ENCODE data around the gene AKNA. TPM values are rescaled to one million over a fixed set of nuclear protein-coding genes. Genes with fewer than 3 reads are reported as not detected.
A peak's percentile ranks its signal among the peaks of the same experiment; 100 is the strongest.

The AKNA gene
- total RNA-seq, 3 donors from 2014 or later, result 77.2 to 81.7 (median 80.6) TPM

DNA sequence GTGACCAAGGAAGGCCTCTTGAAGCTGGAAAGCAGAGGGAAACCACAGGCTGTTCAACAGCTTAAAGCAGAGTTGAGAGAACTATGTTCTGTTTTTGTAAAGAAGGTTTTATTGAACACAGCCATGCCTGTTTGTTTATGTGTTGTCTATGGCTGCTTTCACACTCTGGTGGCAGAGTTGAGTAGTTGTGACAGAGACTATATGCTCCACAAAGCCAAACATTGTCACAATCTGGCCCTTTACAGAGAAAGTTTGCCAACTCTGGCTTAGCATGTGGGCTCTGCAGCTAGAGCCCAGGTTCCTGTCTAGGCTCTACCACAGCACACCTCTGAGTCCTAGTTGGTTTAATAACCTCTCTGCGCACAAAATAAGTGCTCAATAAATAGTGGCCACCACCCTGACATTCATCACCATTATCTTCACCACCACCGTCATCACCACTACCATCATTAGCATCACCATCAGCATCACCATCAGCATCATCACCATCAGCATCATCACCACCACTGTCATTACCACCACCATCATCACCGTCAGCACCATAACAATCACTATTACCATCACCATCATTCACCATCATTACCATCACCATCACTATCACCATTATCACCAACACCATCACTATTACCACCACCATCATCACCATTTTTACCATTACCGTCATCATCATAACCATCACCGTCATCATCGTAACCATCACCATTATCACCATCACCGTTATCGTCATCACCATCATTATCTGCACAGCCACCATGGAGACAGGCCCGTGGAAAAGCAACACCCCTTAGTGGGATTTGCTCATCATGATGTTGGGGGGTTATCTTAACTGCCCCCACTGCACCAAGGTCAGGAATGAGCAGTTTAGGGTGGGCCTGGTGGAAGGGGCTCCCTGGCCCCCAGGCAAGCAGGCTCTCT, 18.3 kb downstream of the AKNA start:
- H3K4me3 Mint-ChIP-seq, result no peak overlapping the region
- no peak for DNase-seq

DNA sequence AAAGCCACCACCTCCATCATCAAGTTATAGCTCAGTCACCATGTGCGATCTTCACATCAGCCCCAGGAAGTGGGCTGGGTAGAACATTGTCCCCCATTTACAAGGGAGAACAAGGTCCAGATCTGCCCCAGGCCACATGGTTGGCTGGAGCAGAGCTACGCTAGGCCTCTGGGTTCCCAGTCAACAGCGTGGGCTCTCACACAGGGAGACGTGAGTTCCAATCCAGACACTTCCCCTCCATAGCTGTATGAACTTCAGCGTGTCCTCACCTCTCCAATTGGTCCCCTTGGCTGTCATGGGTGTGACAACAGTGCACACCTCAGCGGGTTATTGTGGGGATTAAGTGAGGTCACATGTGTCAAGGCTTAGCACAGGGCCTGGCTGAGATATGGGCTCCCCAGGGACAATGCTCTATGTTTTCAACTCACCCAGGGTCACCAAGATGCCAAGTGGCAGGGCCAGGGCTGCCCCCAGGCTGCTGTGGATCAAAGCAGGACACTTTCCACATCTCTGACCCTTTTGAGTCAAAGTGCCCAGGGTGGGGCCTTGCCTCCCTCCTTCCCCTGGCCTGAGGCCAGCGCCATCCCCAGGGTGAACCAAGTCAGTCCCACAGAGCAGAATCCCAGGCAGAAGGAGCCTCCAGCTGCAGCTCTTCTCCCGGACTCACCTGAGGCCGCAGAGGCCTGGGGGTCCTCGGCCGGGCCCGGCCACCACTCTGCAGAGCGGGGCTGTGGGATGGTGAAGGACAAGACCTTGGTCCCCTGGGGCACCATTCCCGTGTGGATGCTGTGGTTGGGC, 19.8 kb downstream of the AKNA start:
- H3K27me3 Mint-ChIP-seq (ENCODE audit: low read depth), result no peaks in the 10 kb centered on the region
- no peak overlapping the region for H3K4me3 Mint-ChIP-seq
- H3K4me1 Mint-ChIP-seq (ENCODE audit: low read depth), result peaks cover 95% of the 10 kb centered on the region
- H3K36me3 Mint-ChIP-seq (ENCODE audit: insufficient read depth), result peaks cover 51% of the 10 kb centered on the region
- H3K9me3 Mint-ChIP-seq, result no peaks in the 10 kb centered on the region
- ATAC-seq (no peak), DNase-seq (no peak)

More for the DNA sequence above, 18.3 kb downstream of the AKNA start:
- Mint-ChIP-seq H3K9me3 (no peaks in the 10 kb centered on the region), H3K4me1 (ENCODE audit: low read depth) (peaks cover 95% of the 10 kb centered on the region), H3K27me3 (ENCODE audit: low read depth) (no peaks in the 10 kb centered on the region), H3K36me3 (ENCODE audit: insufficient read depth) (peaks cover 46% of the 10 kb centered on the region)
- no peak for ATAC-seq

DNA sequence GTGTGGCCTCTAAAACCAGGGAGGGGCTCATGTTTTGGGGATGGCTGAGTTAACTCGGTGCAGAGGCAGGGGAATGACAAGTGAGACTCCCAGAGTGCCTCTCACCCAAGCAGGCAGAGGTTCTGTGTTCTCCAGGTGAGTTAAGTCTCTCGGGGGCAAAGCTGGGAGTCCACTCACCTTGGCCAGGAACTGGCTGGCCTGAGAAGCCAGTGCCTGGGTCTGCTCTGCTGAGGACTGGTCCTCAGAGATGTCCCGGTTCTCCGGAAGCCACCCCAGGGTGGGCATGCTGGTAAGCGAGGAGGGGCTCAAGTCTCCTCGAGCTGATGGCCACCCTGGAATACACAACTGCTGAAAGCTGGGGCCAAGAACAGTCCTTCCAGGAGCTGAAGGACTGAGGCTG, 20.4 kb downstream of the AKNA start:
- peaks cover 92% of the 10 kb centered on the region for H3K4me1 Mint-ChIP-seq (ENCODE audit: low read depth)
- ATAC-seq, result no peak
- H3K36me3 Mint-ChIP-seq (ENCODE audit: insufficient read depth), result peaks cover 55% of the 10 kb centered on the region
- peak overlapping the region; percentile 57 for H3K4me3 Mint-ChIP-seq
- H3K27me3 Mint-ChIP-seq (ENCODE audit: low read depth), result no peaks in the 10 kb centered on the region
- DNase-seq, result no peak
- H3K9me3 Mint-ChIP-seq, result no peaks in the 10 kb centered on the region

DNA sequence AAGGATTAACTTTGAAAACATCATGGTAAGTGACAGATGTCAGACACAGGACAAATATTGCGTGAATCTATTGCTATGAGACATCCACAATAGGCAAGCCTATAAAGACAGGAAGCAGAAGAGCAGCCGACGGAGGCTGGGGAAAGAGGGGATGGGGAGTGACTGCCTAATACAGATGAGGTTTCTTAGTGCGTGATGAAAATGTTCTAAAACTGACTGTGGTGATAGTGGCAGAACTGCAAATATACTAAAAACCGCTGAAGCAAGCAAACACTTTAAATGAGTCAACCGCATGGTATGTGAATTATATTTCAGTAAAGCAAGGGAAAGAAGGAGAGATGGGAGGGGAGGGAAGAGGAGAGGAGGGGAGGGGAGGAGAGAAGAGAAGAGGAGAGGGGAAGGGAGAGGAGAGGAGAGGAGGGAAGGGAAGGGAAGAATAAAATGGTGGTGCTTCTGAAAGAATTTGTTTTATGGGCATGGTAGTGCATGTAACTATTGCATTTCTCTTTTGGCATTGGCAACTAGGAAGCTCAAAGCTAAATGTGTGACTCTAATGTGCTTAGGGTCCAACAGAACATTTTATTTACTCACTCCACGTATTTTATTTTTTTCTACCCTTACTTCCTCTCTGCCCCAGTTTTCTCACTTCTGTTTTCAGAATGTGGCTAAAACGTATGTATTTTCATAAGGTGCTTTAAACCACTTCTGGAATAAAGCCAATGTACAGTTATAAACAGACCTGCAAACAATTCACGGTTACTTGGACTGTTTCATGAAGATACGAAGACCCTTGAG, 21.3 kb downstream of the AKNA start:
- ATAC-seq (peak; percentile 79 to 82), DNase-seq (no peak)
- no peaks in the 10 kb centered on the region for H3K27me3 Mint-ChIP-seq (ENCODE audit: low read depth)
- peaks cover 52% of the 10 kb centered on the region for H3K36me3 Mint-ChIP-seq (ENCODE audit: insufficient read depth)
- no peaks in the 10 kb centered on the region for H3K9me3 Mint-ChIP-seq
- peaks cover 85% of the 10 kb centered on the region for H3K4me1 Mint-ChIP-seq (ENCODE audit: low read depth)
- peak overlapping the region; percentile 57 for H3K4me3 Mint-ChIP-seq

DNA sequence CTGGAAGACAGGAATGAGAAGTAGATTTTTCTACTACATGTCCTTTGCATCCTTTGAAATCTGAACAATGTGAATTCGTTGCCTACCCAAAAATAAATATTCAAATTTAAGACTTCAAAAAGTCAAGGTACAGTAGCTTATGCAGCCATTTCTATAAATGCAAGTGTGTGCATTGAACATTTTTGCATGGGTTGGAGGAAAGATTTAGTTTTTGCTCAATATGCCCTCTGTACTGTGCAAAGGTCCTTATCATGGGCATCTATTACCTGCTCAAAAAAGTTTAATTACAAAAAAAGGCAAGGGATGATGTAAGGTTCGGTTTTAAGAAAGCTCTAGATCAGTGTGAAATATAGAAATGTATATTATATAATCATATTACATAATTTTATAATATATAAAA, 22.6 kb downstream of the AKNA start:
- Mint-ChIP-seq H3K4me1 (ENCODE audit: low read depth) (peaks cover 86% of the 10 kb centered on the region), H3K9me3 (no peaks in the 10 kb centered on the region), H3K4me3 (no peak overlapping the region), H3K36me3 (ENCODE audit: insufficient read depth) (peaks cover 61% of the 10 kb centered on the region), H3K27me3 (ENCODE audit: low read depth) (no peaks in the 10 kb centered on the region)
- ATAC-seq (no peak), DNase-seq (no peak)

DNA sequence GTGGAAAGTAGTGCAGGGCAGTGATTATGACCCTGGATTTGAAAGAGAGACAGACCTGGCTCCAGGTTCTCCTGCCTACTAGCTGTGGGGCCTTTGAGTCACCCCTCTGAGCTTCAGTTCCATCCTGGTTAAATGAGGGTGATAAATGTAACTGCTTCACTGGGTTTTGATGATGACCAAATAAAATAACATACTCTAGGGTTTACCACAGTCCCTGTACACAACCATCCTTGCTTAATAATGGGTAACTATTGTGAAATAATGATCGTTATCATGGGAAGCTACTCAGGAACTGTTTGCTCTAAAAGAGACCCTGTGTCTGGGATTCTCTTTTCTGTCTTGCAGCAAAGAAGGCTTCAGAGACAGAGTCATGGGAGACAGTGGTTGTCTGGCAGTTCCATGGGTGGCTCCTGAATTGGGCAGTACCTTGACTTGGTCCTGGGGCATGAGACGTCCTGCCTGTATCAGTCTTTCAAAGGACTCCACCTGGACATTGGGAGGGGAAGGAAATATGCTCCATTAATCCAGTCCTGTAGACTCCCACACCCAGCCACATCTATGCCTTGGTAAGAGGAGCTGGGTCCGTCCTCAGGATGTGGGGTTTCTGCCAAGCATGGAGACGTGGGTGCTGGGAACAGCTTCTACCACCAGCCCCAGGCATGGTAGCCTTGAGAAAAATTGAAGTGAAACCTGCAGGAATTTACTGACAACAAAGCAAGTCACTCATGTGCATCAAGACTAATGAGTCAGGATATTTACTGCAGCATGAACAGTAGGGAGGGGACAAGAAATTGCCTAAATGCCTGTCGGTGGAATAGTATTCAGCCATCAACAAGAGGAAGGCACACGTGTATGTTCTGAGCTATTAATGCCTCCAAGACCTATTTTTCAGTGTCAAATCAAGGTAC, 23.4 kb downstream of the AKNA start:
- no peaks in the 10 kb centered on the region for H3K9me3 Mint-ChIP-seq
- DNase-seq (no peak), ATAC-seq (peak in 1 of 2 donors; percentile 19)
- H3K36me3 Mint-ChIP-seq (ENCODE audit: insufficient read depth), result peaks cover 63% of the 10 kb centered on the region
- no peak overlapping the region for H3K4me3 Mint-ChIP-seq
- no peaks in the 10 kb centered on the region for H3K27me3 Mint-ChIP-seq (ENCODE audit: low read depth)
- peaks cover 83% of the 10 kb centered on the region for H3K4me1 Mint-ChIP-seq (ENCODE audit: low read depth)

DNA sequence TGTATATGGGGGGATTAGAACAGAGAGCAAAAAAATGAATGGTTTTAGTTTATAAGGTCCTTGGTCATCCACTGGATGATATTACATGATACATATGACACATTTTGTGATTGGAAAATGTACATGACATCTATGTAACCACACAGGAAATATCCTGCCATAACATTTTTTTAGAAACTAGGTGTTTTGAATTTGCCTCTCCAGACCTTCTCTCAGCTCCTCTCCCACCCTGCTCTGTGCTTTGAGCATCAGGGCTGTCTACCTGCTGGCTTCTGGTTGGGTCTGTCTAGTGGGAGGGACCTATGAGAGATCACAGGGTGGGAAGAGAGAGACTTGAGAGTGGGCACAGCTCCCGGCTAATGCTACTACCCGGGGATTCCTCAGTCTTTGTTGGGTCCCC, 24.4 kb downstream of the AKNA start:
- Mint-ChIP-seq H3K27me3 (ENCODE audit: low read depth) (no peaks in the 10 kb centered on the region), H3K36me3 (ENCODE audit: insufficient read depth) (peaks cover 64% of the 10 kb centered on the region), H3K4me3 (peak overlapping the region; percentile 21), H3K4me1 (ENCODE audit: low read depth) (peaks cover 77% of the 10 kb centered on the region), H3K9me3 (no peaks in the 10 kb centered on the region)
- ATAC-seq (peak; percentile 34 to 42), DNase-seq (no peak)

DNA sequence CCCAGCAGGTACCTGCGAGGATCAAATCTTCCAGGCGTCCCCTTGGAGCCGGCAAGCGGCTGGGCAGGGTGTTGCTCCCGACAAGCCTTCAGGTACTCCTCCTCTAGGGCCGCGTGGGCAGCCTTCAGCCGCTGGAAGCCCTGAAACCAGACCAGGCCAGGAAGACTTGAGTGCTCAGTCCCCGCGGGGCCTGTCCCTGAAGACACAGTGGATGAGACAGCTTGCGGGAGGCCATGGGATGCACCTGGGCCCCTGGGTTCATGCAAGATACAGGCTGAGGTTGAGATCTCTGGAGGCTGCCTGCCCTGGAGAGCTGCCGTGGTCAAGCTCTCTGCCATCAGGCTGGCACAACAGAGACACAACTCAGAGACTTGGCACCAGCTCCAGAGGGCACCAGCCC, 25.4 kb downstream of the AKNA start:
- Mint-ChIP-seq H3K4me3 (no peak overlapping the region), H3K36me3 (ENCODE audit: insufficient read depth) (peaks cover 69% of the 10 kb centered on the region), H3K4me1 (ENCODE audit: low read depth) (peaks cover 72% of the 10 kb centered on the region), H3K27me3 (ENCODE audit: low read depth) (no peaks in the 10 kb centered on the region), H3K9me3 (no peaks in the 10 kb centered on the region)
- no peak for DNase-seq
- no peak for ATAC-seq

DNA sequence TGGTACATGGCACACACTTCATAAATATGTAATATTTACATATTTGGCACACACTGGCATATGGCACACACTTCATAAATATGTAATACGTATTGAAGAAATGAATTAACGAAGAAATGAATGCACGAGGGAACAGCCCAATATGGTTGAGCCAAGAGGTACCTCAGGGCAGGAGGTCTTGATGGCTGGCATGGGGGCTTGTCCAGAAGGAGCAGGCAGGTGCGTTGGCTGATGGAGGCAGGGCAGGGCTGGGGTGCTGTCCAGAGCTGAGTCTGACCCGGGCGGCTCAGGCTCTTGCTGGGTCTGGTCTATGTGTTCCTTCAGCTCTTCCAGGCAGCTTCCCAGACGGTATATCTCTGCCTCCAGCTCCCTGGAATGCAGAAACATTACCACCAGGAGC, 26.2 kb downstream of the AKNA start:
- H3K4me1 Mint-ChIP-seq (ENCODE audit: low read depth), result peaks cover 67% of the 10 kb centered on the region
- no peak for ATAC-seq
- DNase-seq, result no peak
- H3K4me3 Mint-ChIP-seq, result no peak overlapping the region
- no peaks in the 10 kb centered on the region for H3K27me3 Mint-ChIP-seq (ENCODE audit: low read depth)
- no peaks in the 10 kb centered on the region for H3K9me3 Mint-ChIP-seq
- H3K36me3 Mint-ChIP-seq (ENCODE audit: insufficient read depth), result peaks cover 67% of the 10 kb centered on the region

DNA sequence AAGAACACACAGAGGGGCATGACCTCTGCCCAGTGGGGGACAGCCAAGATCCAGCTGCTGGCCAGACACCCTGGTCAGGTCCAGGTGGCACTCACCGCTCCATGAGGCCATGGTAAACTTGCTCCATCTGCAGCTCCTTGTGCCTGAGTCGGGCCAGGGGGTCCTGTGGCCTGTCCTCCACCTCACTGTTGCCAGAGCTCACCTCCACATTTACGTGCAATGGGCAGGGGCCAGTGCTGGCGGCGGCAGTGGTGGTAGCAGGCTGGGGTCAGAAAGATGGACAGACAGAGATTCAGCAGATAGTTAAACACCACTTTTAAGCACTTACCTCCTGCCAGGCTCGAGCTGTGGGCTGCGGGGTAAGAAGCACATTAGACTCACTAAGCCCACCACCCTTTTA, 28.0 kb downstream of the AKNA start:
- peaks cover 60% of the 10 kb centered on the region for H3K36me3 Mint-ChIP-seq (ENCODE audit: insufficient read depth)

DNA sequence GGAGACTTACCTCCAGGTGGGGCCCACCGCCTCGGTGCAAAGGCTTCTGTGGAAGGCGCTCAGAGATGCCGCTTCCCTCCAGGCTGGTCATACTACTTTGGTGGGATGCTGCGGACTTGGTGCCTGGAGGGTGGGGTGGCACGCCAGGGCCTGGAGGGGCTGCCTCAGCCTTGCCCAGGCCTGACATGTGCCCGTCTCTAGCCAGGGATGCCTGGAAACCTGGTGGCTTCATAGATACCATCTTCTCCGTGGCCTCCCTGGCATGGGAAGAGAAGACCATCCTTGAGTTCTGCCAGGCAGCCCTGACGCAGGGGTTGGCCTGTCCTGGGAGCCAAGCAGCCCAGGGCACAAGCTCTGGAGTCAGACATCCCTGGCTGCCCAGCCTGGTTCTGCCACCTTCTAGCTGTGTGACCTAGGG, 29.9 kb downstream of the AKNA start:
- H3K27me3 Mint-ChIP-seq (ENCODE audit: low read depth), result no peaks in the 10 kb centered on the region
- H3K4me3 Mint-ChIP-seq, result no peak overlapping the region
- H3K9me3 Mint-ChIP-seq, result no peaks in the 10 kb centered on the region
- ATAC-seq, result no peak
- peaks cover 43% of the 10 kb centered on the region for H3K36me3 Mint-ChIP-seq (ENCODE audit: insufficient read depth)
- DNase-seq, result no peak
- H3K4me1 Mint-ChIP-seq (ENCODE audit: low read depth), result peaks cover 41% of the 10 kb centered on the region

More for the DNA sequence above, 28.0 kb downstream of the AKNA start:
- Mint-ChIP-seq H3K4me1 (ENCODE audit: low read depth) (peaks cover 54% of the 10 kb centered on the region), H3K27me3 (ENCODE audit: low read depth) (no peaks in the 10 kb centered on the region), H3K4me3 (no peak overlapping the region), H3K9me3 (no peaks in the 10 kb centered on the region)
- ATAC-seq (no peak), DNase-seq (no peak)

DNA sequence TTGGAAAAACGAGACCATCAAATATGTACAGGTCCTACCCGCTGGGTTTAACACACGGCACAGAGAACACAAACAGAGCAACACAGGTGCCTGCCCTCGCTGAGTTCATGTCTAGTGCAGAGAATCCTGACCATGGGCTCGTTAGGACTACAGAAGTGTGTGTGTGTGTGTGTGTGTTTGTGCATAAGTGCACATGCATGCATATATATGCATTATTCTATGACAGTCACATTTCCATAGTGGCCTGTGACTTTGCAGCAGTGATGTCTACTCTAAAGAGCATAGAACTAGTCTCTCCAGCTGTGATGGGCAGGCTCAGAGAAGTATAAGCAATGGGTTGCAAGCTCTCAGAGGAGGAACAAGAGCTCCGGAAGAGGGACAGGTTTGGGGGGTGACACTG, 30.4 kb downstream of the AKNA start:
- DNase-seq (no peak), ATAC-seq (no peak)
- H3K27me3 Mint-ChIP-seq (ENCODE audit: low read depth), result no peaks in the 10 kb centered on the region

DNA sequence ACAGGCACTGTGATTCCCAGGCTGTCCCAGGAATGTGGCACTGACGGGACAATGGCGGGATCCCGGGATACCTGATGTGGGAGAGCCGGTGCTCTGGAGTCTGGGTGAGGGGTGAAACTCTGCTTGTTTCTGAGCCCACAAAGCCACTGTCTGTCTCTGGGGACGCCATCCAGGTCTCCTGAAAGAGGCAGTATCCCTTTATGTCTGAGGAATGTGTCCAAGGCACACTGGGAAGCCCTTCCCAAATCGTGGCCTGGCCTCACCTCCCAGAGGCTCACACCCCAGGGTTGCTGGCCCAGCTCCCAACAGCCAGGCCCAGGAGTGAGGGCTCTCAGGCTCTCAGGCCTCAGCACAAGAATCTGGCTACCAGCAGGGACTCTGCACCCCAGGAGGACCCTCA, 31.0 kb downstream of the AKNA start:
- Mint-ChIP-seq H3K27me3 (ENCODE audit: low read depth) (no peaks in the 10 kb centered on the region), H3K9me3 (no peaks in the 10 kb centered on the region), H3K36me3 (ENCODE audit: insufficient read depth) (peaks cover 43% of the 10 kb centered on the region), H3K4me3 (no peak overlapping the region), H3K4me1 (ENCODE audit: low read depth) (peaks cover 44% of the 10 kb centered on the region)
- no peak for ATAC-seq
- DNase-seq, result no peak

More for the DNA sequence above, 30.4 kb downstream of the AKNA start:
- peaks cover 41% of the 10 kb centered on the region for H3K36me3 Mint-ChIP-seq (ENCODE audit: insufficient read depth)
- H3K9me3 Mint-ChIP-seq, result no peaks in the 10 kb centered on the region
- H3K4me3 Mint-ChIP-seq, result no peak overlapping the region
- peaks cover 41% of the 10 kb centered on the region for H3K4me1 Mint-ChIP-seq (ENCODE audit: low read depth)

Measured in activated T-cell treated with anti-CD3 and anti-CD28 coated beads, Interleukin-2, amount 50 U/mL, for 4 hours (primary cell).